AG04450 (cell line): Measurements from ENCODE around the gene CALM1. TPM values are rescaled to one million over a fixed set of nuclear protein-coding genes. Genes with fewer than 3 reads are reported as not detected.

ENCODE experiments used
- CTCF ChIA-PET: fragments of 300-600, 350-600 bp; formaldehyde crosslinking; extraction: SDS; loops from one replicate; lab custom pipeline; 2022; ENCODE audit warnings: antibody characterized with exemption, inconsistent platforms; lab: Charles Lee
- POLR2A ChIA-PET: fragments of 350-600 bp; formaldehyde crosslinking; extraction: SDS; loops from one replicate; lab custom pipeline; 2021; ENCODE audit warnings: antibody characterized with exemption, inconsistent platforms; lab: Yijun Ruan, JAX
- DNase-seq: peaks from one replicate; pipeline ENCODE4 v3.0.0-alpha.2; 2011; ENCODE audit warnings: low read depth, low spot score
- H3K27ac ChIP-seq: one replicate; pipeline ENCODE4 v1.5.1; 2012; ENCODE audit warnings: low read depth, low read length, control low read depth
- H3K27me3 ChIP-seq: one replicate; pipeline ENCODE4 v1.6.0; 2012; ENCODE audit warnings: low read length; ENCODE audit not compliant: control insufficient read depth, insufficient read depth
- H3K4me3 ChIP-seq: 2 replicates; pipeline ENCODE4 v1.5.1; 2011; ENCODE audit warnings: mild to moderate bottlenecking, low read depth, low read length, control low read depth
- H3K9me3 ChIP-seq: 2 replicates; pipeline ENCODE4 v1.5.1; 2012; ENCODE audit warnings: low read length; ENCODE audit not compliant: control insufficient read depth, insufficient read depth
- polyA plus RNA-seq: library from polyadenylated mRNA; depleted of rRNA; stranded (reverse); fragments of >200 nt; gene quantifications from 2 replicates; pipeline ENCODE4 v1.2.3, GENCODE V29; 2011
- TF ChIP-seq, protein P1 (sequence below): IDR thresholded peaks from 2 replicates; pipeline ENCODE4 v1.5.1; 2011; ENCODE audit warnings: low read depth, low read length, control low read depth, inconsistent platforms

The CALM1 gene
- polyA plus RNA-seq, 1 experiment: 549 TPM

DNA sequence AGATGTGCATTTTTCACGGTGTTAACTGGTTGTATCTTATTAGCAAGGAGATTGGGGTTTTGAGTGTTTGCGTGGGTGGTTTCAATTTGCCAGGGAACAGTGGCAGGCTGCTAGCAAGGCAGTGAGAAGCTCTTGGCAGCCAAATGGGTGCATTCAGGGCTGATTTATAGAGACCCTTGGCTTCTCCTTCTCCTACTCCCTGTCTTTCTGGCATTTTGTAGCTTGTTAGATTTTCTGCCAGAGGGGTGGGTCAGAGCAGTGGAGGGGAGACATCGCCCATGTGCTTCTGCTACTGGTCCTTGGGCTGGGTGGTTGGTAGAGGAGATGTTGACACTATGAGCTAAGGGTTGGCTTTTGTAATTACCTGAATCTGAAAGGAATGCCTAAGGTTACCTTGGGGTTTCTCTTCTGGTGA, 9.6 kb downstream of the CALM1 start:
- H3K27ac ChIP-seq: no peak overlapping the region

GRCh38 chr14:90407230-90407629, 10.4 kb downstream of the CALM1 start:
- ChIA-PET CTCF (interaction anchor here (1.1 to 4.0 kb wide), 5 partner anchors 8 to 352 kb away, joined by 4 to 24 read pairs (median 19); no protein-coding TSS in a partner anchor), POLR2A (interaction anchor here (1.6 to 2.7 kb wide), 2 partner anchors 10 kb away, joined by 10 to 17 read pairs; partner anchors contain the start of gene CALM1)
- no peak for DNase-seq
- H3K27me3 ChIP-seq: no peaks in the 10 kb centered on the region
- TF ChIP-seq, protein P1, sequence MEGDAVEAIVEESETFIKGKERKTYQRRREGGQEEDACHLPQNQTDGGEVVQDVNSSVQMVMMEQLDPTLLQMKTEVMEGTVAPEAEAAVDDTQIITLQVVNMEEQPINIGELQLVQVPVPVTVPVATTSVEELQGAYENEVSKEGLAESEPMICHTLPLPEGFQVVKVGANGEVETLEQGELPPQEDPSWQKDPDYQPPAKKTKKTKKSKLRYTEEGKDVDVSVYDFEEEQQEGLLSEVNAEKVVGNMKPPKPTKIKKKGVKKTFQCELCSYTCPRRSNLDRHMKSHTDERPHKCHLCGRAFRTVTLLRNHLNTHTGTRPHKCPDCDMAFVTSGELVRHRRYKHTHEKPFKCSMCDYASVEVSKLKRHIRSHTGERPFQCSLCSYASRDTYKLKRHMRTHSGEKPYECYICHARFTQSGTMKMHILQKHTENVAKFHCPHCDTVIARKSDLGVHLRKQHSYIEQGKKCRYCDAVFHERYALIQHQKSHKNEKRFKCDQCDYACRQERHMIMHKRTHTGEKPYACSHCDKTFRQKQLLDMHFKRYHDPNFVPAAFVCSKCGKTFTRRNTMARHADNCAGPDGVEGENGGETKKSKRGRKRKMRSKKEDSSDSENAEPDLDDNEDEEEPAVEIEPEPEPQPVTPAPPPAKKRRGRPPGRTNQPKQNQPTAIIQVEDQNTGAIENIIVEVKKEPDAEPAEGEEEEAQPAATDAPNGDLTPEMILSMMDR: no peak
- H3K9me3 ChIP-seq: no peaks in the 10 kb centered on the region
- H3K27ac ChIP-seq: no peak overlapping the region
- H3K4me3 ChIP-seq: no peak overlapping the region

More for the DNA sequence above, 9.6 kb downstream of the CALM1 start:
- no peak for DNase-seq
- Histone ChIP-seq H3K27me3 (no peaks in the 10 kb centered on the region), H3K9me3 (no peaks in the 10 kb centered on the region), H3K4me3 (no peak overlapping the region)
- POLR2A ChIA-PET: interaction anchor here (0.9 to 1.6 kb wide), 2 partner anchors 9 to 109 kb away, joined by 3 to 10 read pairs; partner anchors contain the start of gene CALM1
- CTCF ChIA-PET: interaction anchor here (1.7 to 4.0 kb wide), 2 partner anchors 291 to 352 kb away, joined by 7 to 24 read pairs; no protein-coding TSS in a partner anchor
- TF ChIP-seq, protein P1: no peak

DNA sequence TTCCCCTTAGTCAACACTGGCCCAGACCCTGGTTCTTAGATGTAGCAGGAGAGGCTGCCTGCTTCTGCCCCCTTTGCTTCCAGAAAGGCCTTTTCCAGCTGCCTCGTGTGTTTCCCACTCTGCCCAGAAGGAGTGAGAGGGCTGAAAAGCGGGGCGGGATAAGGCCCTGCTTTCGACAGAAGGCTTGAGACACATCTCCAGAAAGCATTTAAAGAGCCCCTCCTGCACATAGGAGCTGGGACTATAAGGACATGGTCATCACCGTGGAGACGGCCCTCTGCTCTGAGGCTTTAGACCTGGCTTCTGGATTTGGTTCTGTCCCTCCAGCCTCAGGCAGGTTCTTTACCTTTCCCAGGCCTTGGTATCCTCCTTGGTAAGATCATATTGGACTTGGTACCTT, 11.9 kb downstream of the CALM1 start:
- no peaks in the 10 kb centered on the region for H3K27me3 ChIP-seq
- no peaks in the 10 kb centered on the region for H3K9me3 ChIP-seq
- CTCF ChIA-PET: interaction anchor here (2.2 to 2.9 kb wide), 4 partner anchors 9 to 351 kb away, joined by 8 to 21 read pairs (median 16); no protein-coding TSS in a partner anchor
- DNase-seq: no peak
- H3K4me3 ChIP-seq: no peak overlapping the region
- POLR2A ChIA-PET: interaction anchor here (0.8 to 2.7 kb wide), 5 partner anchors 9 to 153 kb away, joined by 3 to 17 read pairs (median 3); partner anchors contain the start of genes CALM1 and PSMC1
- H3K27ac ChIP-seq: peak overlapping the region; percentile 72
- TF ChIP-seq, protein P1: 0 out of 2 replicates have a peak, but pooled peaks have one; percentile 5

DNA sequence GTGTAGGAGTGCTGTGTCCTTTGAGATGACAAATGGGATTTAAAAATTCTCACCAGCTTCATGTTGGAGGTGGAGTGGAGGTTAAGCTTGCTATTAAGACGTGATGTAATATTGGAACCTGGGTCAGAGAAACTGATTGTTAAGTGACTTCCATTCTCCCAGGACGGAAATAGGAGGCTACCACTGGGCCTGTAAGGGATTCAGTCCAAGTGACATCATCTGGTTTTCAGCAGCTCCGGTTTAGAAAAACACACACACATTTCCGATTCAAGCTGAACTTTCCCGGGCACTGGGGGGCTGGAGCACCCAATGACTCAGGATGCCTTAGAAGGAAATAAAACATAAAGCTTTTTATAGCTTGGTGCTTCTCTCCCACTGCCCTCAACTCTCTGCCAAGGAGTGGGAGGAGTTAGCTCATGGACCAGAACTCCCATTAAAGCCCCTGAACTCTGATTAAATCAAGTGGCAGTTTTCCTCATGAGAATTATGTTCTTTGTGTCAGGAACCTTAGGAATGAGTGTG, 12.4 kb downstream of the CALM1 start:
- POLR2A ChIA-PET: interaction anchor here (0.7 to 2.7 kb wide), 5 partner anchors 10 to 239 kb away, joined by 3 to 17 read pairs (median 5); partner anchors contain the start of genes CALM1 and PSMC1
- CTCF ChIA-PET: interaction anchor here (0.7 to 2.9 kb wide), 5 partner anchors 9 to 350 kb away, joined by 3 to 21 read pairs (median 12); no protein-coding TSS in a partner anchor
- H3K9me3 ChIP-seq: no peaks in the 10 kb centered on the region

More for the DNA sequence above, 12.4 kb downstream of the CALM1 start:
- DNase-seq: peak; percentile 90
- TF ChIP-seq, protein P1: no peak
- peak overlapping the region; percentile 72 for H3K27ac ChIP-seq
- H3K4me3 ChIP-seq: no peak overlapping the region
- no peaks in the 10 kb centered on the region for H3K27me3 ChIP-seq
